Measurements from ENCODE around the gene HMOX1.

HMOX1 gene

DNA sequence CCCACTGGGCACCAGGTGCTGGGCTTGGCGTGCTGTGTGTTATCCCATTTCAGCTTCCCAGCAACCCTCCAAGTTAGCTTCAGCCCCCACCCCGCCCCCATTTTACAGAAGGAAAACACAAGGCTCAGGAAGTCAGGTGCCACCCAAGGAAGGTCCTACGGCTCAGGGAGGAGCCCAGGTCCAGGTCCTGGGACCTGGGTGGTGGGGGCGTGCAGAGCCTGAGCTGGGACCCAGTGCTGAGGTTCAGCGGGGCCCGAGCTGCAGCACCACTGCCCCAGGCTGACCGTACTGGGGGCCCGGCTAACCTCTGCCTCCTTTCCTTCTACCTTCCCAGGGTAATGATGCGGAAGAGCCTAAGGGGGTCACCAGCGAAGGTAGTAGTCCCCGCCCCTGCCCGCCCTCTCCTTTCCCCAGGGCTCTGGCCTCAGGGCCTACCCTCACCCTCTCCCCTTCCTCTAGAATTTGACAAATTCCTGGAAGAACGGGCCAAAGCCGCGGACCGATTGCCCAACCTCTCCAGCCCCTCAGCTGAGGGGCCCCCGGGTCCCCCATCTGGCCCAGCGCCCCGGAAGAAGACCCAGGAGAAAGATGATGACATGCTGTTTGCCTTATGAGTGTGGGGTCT is 34.2 kb upstream of the HMOX1 start:
- H3K4me3 ChIP-seq (replicated peaks; ENCODE audit: low read depth, low read length) = no peak overlapping the region
- no peak for DNase-seq (ENCODE audit: low read depth)
- TF ChIP-seq, protein P1, sequence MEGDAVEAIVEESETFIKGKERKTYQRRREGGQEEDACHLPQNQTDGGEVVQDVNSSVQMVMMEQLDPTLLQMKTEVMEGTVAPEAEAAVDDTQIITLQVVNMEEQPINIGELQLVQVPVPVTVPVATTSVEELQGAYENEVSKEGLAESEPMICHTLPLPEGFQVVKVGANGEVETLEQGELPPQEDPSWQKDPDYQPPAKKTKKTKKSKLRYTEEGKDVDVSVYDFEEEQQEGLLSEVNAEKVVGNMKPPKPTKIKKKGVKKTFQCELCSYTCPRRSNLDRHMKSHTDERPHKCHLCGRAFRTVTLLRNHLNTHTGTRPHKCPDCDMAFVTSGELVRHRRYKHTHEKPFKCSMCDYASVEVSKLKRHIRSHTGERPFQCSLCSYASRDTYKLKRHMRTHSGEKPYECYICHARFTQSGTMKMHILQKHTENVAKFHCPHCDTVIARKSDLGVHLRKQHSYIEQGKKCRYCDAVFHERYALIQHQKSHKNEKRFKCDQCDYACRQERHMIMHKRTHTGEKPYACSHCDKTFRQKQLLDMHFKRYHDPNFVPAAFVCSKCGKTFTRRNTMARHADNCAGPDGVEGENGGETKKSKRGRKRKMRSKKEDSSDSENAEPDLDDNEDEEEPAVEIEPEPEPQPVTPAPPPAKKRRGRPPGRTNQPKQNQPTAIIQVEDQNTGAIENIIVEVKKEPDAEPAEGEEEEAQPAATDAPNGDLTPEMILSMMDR (IDR thresholded peaks at IDR 0.05; ENCODE audit: low read length, missing control alignments) = no peak

DNA sequence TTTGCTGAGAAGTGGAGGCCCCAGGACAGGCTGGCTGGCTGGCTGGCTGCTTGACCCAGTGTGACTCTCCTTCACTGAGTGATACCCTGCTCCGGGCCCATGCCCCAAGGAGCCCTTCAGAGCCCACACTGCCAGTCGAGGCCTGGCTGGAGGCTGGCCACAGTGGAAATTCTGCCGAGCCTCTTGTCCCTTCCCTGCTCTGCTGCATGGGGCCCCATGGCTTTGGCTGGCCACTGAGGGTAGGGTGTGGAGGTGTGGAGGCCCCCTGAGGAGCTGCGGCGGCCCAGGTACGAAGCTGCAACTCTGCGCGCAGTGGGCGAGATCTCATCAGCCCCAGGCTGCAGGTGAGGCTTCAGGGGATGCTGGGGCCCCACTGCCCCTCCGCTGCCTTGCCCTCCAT is 33.4 kb upstream of the HMOX1 start:
- no peak overlapping the region for H3K4me3 ChIP-seq (replicated peaks; ENCODE audit: low read depth, low read length)
- DNase-seq (ENCODE audit: low read depth) = no peak
- TF ChIP-seq, protein P1 (IDR thresholded peaks at IDR 0.05; ENCODE audit: low read length, missing control alignments) = no peak

DNA sequence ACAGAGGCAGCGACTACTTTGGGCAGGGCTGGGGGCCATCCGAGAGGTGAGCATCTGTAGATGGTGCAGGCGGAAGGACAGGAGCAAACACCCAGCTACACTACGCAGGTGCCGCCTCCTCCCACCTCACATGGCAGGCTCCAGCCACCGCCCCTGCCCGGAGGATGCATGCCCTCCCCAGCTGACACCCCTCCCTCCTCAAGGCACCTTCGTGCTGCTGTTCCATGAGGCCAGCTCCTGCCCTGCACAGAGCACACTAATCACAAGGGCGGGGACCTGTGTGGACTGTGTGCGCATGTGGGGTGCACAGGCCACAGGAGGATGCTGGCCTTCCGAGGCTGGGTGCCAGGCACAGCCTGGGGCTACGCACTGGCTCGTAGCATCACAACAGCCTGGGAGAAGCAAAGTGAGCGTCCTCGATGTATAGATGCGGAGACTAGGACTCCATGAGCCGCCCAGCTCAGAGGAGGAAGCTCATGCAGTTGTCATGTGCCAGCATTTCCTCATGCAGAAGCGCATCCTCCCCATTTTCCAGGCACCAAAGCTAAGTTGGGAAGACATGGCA is 32.8 kb upstream of the HMOX1 start:
- H3K4me3 ChIP-seq (replicated peaks; ENCODE audit: low read depth, low read length) = no peak overlapping the region
- TF ChIP-seq, protein P1 (IDR thresholded peaks at IDR 0.05; ENCODE audit: low read length, missing control alignments) = no peak
- DNase-seq (ENCODE audit: low read depth) = no peak

DNA sequence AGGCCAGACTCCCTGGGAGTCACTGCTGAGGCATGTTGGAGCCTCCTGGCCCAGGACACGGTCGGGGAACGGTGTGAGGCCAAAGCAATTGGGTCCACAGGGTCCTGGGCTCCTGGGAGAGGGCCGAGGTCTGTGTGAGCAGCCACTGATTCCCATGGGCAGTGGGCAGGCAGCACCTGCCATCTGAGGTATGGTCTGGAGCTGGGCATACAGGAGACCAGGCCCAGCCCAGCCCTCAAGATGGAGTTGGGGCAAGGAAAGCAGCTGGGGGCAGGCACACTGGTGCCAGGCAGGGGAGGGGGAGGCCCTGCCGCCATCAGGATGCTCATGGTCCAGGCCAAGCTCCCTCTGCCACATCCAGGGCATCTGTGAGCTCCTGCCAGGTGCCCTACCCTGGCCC is 32.2 kb upstream of the HMOX1 start:
- no peak overlapping the region for H3K4me3 ChIP-seq (replicated peaks; ENCODE audit: low read depth, low read length)
- no peak for DNase-seq (ENCODE audit: low read depth)
- TF ChIP-seq, protein P1 (IDR thresholded peaks at IDR 0.05; ENCODE audit: low read length, missing control alignments) = no peak

DNA sequence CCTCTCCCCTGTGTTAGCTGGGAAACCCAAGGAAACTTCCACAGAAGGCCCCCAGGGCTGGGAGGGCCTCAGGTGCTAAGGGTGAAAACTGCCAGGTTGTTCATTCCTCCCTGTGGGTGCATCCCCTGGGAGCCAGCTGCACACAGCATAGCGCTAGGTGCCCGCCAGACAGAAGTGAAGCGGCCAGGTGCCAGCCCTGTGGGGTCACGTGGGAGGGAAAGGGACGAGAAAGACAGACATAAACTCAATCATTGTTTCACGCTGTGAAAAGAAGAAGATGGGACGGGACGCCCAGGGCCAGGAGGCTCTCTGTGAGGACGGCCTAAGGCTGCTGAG is 31.6 kb upstream of the HMOX1 start:
- DNase-seq (ENCODE audit: low read depth) = no peak
- H3K4me3 ChIP-seq (replicated peaks; ENCODE audit: low read depth, low read length) = no peak overlapping the region
- TF ChIP-seq, protein P1 (IDR thresholded peaks at IDR 0.05; ENCODE audit: low read length, missing control alignments) = no peak

DNA sequence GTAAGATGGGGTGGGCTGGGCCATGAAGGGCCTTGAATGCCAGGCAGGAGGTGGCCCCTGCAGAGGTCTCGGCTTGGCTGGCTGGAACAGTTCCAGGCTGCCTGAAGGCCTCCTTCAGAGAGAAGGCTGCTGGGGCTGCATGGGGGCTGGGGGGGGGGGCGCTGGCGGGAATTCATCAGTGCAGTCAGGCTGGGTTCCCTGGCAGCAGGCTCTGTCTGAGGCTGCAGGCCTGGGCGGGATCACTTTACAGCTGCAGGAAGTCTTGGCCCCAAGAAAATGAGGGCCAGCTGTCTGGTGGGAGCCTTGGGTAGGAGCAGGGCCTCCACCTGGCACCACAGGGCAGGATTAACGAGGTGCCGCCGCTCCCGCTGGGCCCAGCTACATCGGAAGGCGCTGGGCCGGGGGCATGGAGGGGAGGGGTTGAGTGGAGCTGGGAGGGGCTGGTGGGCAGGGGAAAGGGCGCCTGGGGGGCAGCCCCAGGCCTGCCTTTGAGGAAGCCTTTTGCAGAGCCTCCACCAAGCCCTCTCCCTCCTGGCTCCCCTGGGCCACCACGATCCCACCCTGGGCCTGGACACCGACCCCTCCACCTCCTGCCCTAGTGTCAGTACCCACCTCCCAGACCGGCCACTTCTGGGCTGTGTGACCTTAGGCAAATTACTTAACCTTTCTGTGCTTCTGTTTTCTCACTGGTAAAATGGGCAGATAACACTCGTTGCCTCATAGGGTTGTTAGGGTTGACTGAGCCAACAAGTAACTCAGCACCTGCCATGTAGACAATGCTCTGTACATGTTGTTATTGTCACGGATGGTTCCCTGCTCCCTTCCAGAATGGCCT is 31.0 kb upstream of the HMOX1 start:
- TF ChIP-seq, protein P1 (IDR thresholded peaks at IDR 0.05; ENCODE audit: low read length, missing control alignments) = no peak
- no peak overlapping the region for H3K4me3 ChIP-seq (replicated peaks; ENCODE audit: low read depth, low read length)
- DNase-seq (ENCODE audit: low read depth) = no peak
